ENCODE measurements around the gene ACBD4. TPM values are rescaled to one million over a fixed set of nuclear protein-coding genes. Genes with fewer than 3 reads are reported as not detected.

The ACBD4 gene
- total RNA-seq, 1 donor from 2014 or later: 3.9 TPM

DNA sequence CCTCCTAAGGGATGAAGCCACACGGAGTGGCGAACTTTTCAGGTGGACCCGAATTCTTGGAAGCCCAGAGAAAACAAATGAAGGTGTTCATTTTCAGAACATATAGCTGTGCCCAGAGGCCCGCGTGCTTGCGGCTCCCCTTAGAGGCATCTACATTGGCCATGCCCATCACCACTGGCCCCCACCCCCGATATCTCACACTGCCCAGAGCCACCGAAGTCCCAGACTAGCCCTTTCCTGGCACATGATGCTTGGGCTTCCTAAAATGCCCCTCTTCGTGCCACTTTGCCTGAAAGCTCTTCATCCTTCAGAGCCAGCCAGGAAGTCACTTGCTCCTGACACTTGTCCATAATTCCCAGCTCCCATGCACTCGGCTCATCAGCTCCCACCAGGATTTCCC, 10.7 kb downstream of the ACBD4 start:
- H3K4me1 ChIP-seq (ENCODE audit: insufficient read depth, low read length): peaks cover 15% of the 10 kb centered on the region
- H3K9me3 Mint-ChIP-seq (ENCODE audit: unreplicated experiment): no peaks in the 10 kb centered on the region
- no peak overlapping the region for H3K4me3 ChIP-seq (ENCODE audit: insufficient read depth, low read depth, low read length)
- DNase-seq (ENCODE audit: low read depth) (no peak), FAIRE-seq (no peak)
- H3K79me2 ChIP-seq (ENCODE audit: insufficient read depth, low read length): peaks cover 27% of the 10 kb centered on the region
- peak overlapping the region; percentile 30 for H3K27ac ChIP-seq (ENCODE audit: low read depth, low read length)
- peak overlapping the region; percentile 23 for H3K4me3 Mint-ChIP-seq (ENCODE audit: unreplicated experiment)
- H3K9ac ChIP-seq (ENCODE audit: low read length): no peak overlapping the region
- TF ChIP-seq, protein P1, sequence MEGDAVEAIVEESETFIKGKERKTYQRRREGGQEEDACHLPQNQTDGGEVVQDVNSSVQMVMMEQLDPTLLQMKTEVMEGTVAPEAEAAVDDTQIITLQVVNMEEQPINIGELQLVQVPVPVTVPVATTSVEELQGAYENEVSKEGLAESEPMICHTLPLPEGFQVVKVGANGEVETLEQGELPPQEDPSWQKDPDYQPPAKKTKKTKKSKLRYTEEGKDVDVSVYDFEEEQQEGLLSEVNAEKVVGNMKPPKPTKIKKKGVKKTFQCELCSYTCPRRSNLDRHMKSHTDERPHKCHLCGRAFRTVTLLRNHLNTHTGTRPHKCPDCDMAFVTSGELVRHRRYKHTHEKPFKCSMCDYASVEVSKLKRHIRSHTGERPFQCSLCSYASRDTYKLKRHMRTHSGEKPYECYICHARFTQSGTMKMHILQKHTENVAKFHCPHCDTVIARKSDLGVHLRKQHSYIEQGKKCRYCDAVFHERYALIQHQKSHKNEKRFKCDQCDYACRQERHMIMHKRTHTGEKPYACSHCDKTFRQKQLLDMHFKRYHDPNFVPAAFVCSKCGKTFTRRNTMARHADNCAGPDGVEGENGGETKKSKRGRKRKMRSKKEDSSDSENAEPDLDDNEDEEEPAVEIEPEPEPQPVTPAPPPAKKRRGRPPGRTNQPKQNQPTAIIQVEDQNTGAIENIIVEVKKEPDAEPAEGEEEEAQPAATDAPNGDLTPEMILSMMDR (IDR thresholded peaks at IDR 0.05; ENCODE audit: insufficient read depth, low read depth, low read length): no peak
- no peak for TF ChIP-seq EZH2 (IDR thresholded peaks at IDR 0.05; ENCODE audit: insufficient read depth, low read length)
- peak overlapping the region; percentile 13 for H3K27ac Mint-ChIP-seq (ENCODE audit: unreplicated experiment)
- no peak overlapping the region for H2AFZ ChIP-seq (ENCODE audit: low read depth, low read length)
- peaks cover 27% of the 10 kb centered on the region for H4K20me1 ChIP-seq (ENCODE audit: insufficient read depth, low read length)
- H3K36me3 ChIP-seq (ENCODE audit: insufficient read depth, low read length): no peaks in the 10 kb centered on the region
- peaks cover 3% of the 10 kb centered on the region for H3K36me3 Mint-ChIP-seq (ENCODE audit: low read depth, unreplicated experiment)
- H3K4me2 ChIP-seq (ENCODE audit: low read length): peak overlapping the region; percentile 86
- H3K4me1 Mint-ChIP-seq (ENCODE audit: low read depth, unreplicated experiment): peaks cover 2% of the 10 kb centered on the region
- no peaks in the 10 kb centered on the region for H3K27me3 ChIP-seq (ENCODE audit: insufficient read depth, low read length)
- no peaks in the 10 kb centered on the region for H3K27me3 Mint-ChIP-seq (ENCODE audit: low read depth, unreplicated experiment)
- H3K9me3 ChIP-seq (ENCODE audit: insufficient read depth, low read depth, low read length): no peaks in the 10 kb centered on the region

DNA sequence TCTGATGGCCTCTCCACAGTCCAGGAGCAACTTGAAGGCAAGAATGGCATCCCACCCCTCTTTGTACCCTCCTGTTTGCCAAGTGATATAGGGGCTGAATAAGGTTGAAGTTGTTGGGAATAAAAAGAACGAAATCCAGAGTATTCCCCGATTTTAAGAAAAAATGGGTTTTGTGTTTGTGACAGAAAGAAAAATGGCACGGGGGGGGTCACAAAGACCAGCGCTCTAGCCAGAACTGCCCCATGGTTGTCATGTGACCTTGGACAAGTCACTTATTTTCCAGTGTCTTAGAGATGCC, 11.1 kb downstream of the ACBD4 start:
- peak overlapping the region; percentile 86 for H3K4me2 ChIP-seq (ENCODE audit: low read length)
- H4K20me1 ChIP-seq (ENCODE audit: insufficient read depth, low read length): peaks cover 31% of the 10 kb centered on the region
- peaks cover 19% of the 10 kb centered on the region for H3K4me1 ChIP-seq (ENCODE audit: insufficient read depth, low read length)
- no peaks in the 10 kb centered on the region for H3K9me3 ChIP-seq (ENCODE audit: insufficient read depth, low read depth, low read length)
- peak overlapping the region; percentile 30 for H3K27ac ChIP-seq (ENCODE audit: low read depth, low read length)
- peaks cover 31% of the 10 kb centered on the region for H3K79me2 ChIP-seq (ENCODE audit: insufficient read depth, low read length)
- Mint-ChIP-seq H3K4me3 (ENCODE audit: unreplicated experiment) (peak overlapping the region; percentile 98), H3K27me3 (ENCODE audit: low read depth, unreplicated experiment) (no peaks in the 10 kb centered on the region), H3K36me3 (ENCODE audit: low read depth, unreplicated experiment) (peaks cover 3% of the 10 kb centered on the region), H3K27ac (ENCODE audit: unreplicated experiment) (peak overlapping the region; percentile 97), H3K4me1 (ENCODE audit: low read depth, unreplicated experiment) (peaks cover 5% of the 10 kb centered on the region), H3K9me3 (ENCODE audit: unreplicated experiment) (no peaks in the 10 kb centered on the region)
- no peak overlapping the region for H2AFZ ChIP-seq (ENCODE audit: low read depth, low read length)
- H3K9ac ChIP-seq (ENCODE audit: low read length): no peak overlapping the region
- H3K36me3 ChIP-seq (ENCODE audit: insufficient read depth, low read length): no peaks in the 10 kb centered on the region
- no peaks in the 10 kb centered on the region for H3K27me3 ChIP-seq (ENCODE audit: insufficient read depth, low read length)
- FAIRE-seq (no peak), DNase-seq (ENCODE audit: low read depth) (no peak)
- H3K4me3 ChIP-seq (ENCODE audit: insufficient read depth, low read depth, low read length): no peak overlapping the region
- no peak for TF ChIP-seq EZH2 (IDR thresholded peaks at IDR 0.05; ENCODE audit: insufficient read depth, low read length)
- TF ChIP-seq, protein P1 (IDR thresholded peaks at IDR 0.05; ENCODE audit: insufficient read depth, low read depth, low read length): no peak

DNA sequence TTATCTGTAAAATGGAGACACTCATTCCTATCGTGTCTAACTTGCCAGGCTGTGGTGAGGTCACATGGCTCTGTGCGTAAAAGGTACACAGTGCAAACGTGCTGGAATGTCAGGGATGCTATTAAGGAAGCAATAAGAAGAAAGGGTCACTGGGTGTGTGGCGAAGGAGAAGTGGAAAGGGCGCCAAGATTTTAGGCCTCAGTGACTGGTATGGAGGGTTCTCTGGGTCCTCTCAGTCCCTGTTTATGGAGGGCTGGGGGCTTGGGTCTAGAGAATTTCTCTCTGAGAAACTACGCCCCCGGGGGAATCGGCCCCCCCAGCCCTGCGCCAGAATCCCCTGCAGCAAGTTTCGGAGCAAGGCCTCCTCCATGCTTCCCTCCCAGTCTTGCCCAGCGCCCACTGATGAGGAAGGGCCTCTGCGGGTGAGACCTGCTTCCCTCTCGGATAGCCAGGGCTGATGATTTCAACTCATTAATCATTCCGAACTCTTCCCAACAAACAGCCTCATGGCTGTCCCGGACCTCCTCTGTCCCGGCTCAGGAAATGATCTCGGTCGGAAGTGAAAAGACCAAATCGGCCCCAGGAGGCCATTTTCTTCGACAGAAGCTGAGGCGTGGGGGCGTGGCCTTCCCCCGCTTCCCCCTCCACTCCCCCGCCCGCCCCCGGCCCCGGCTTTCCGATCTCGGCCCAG, 11.5 kb downstream of the ACBD4 start:
- peaks cover 36% of the 10 kb centered on the region for H3K79me2 ChIP-seq (ENCODE audit: insufficient read depth, low read length)
- FAIRE-seq: no peak

More for the DNA sequence above, 11.5 kb downstream of the ACBD4 start:
- no peaks in the 10 kb centered on the region for H3K36me3 ChIP-seq (ENCODE audit: insufficient read depth, low read length)
- TF ChIP-seq, protein P1 (IDR thresholded peaks at IDR 0.05; ENCODE audit: insufficient read depth, low read depth, low read length): no peak
- no peak for TF ChIP-seq EZH2 (IDR thresholded peaks at IDR 0.05; ENCODE audit: insufficient read depth, low read length)
- no peaks in the 10 kb centered on the region for H3K9me3 ChIP-seq (ENCODE audit: insufficient read depth, low read depth, low read length)
- peak; percentile 95 for DNase-seq (ENCODE audit: low read depth)
- Mint-ChIP-seq H3K4me3 (ENCODE audit: unreplicated experiment) (peak overlapping the region; percentile 98), H3K4me1 (ENCODE audit: low read depth, unreplicated experiment) (peaks cover 9% of the 10 kb centered on the region), H3K27me3 (ENCODE audit: low read depth, unreplicated experiment) (no peaks in the 10 kb centered on the region), H3K9me3 (ENCODE audit: unreplicated experiment) (no peaks in the 10 kb centered on the region), H3K27ac (ENCODE audit: unreplicated experiment) (peak overlapping the region; percentile 100), H3K36me3 (ENCODE audit: low read depth, unreplicated experiment) (peaks cover 3% of the 10 kb centered on the region)
- no peaks in the 10 kb centered on the region for H3K27me3 ChIP-seq (ENCODE audit: insufficient read depth, low read length)
- peaks cover 22% of the 10 kb centered on the region for H3K4me1 ChIP-seq (ENCODE audit: insufficient read depth, low read length)
- H3K27ac ChIP-seq (ENCODE audit: low read depth, low read length): peak overlapping the region; percentile 99
- H4K20me1 ChIP-seq (ENCODE audit: insufficient read depth, low read length): peaks cover 34% of the 10 kb centered on the region
- peak overlapping the region; percentile 97 for H3K9ac ChIP-seq (ENCODE audit: low read length)
- peak overlapping the region; percentile 86 for H3K4me2 ChIP-seq (ENCODE audit: low read length)
- H2AFZ ChIP-seq (ENCODE audit: low read depth, low read length): peak overlapping the region; percentile 79
- H3K4me3 ChIP-seq (ENCODE audit: insufficient read depth, low read depth, low read length): peak overlapping the region; percentile 86
